Measurements from ENCODE around the gene SLC38A4.

SLC38A4 gene

DNA sequence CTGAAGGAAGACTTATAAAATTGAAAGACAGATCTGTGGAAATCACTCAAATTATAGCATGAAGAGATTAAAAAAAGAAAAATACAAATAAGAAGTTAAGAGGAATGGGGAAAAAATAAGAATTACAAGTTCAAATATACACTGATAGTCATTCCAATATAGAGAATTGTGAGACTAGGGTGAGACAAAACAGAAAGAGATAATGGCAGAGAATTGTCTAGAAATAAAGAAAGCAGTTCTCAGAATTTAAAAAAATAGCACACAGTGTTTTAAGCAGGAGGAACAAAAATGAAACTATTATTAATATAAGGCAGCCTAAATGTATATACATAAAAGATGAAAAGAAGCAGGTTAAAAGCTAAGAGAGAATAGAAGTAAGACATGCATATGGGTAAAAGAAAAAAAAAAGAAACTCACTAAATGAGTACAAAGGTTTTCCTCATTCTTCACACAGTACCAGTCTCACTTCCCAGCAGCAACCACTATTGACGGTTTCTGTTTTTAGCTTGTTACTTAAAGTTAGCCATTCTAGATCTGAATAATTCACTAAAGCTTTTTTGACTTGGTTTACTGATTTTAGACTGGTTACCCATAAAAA lies 31.1 kb downstream of the SLC38A4 start:
- Histone ChIP-seq H3K4me2 (ENCODE audit: low read depth, low read length, poor library complexity, severe bottlenecking) (no peak overlapping the region), H3K27me3 (ENCODE audit: insufficient read depth, low read length, poor library complexity, severe bottlenecking) (no peaks in the 10 kb centered on the region), H4K20me1 (ENCODE audit: insufficient read depth, low read length, poor library complexity, severe bottlenecking) (no peaks in the 10 kb centered on the region), H3K79me2 (ENCODE audit: insufficient read depth, low read length) (no peaks in the 10 kb centered on the region), H3K9me3 (ENCODE audit: insufficient read depth, low read depth, low read length) (no peaks in the 10 kb centered on the region), H3K9me2 (replicated peaks; ENCODE audit: low read depth, low read length) (no peaks in the 10 kb centered on the region), H3F3A (ENCODE audit: low read depth) (no peaks in the 10 kb centered on the region), H3K4me3 (ENCODE audit: low read length, poor library complexity, severe bottlenecking) (no peak overlapping the region), H3K9ac (ENCODE audit: low read depth, low read length, poor library complexity, severe bottlenecking) (no peak overlapping the region), H2AFZ (ENCODE audit: low read length) (no peak overlapping the region), H3K36me3 (ENCODE audit: insufficient read depth, low read length) (no peaks in the 10 kb centered on the region), H3K4me1 (ENCODE audit: insufficient read depth, low read length, poor library complexity, severe bottlenecking) (no peaks in the 10 kb centered on the region)
- no peak for TF ChIP-seq EZH2phosphoT487 (IDR thresholded peaks at IDR 0.05; ENCODE audit: borderline replicate concordance)
- no peak for TF ChIP-seq CTCF (conservative IDR thresholded peaks at IDR 0.05; ENCODE audit: low read length)

DNA sequence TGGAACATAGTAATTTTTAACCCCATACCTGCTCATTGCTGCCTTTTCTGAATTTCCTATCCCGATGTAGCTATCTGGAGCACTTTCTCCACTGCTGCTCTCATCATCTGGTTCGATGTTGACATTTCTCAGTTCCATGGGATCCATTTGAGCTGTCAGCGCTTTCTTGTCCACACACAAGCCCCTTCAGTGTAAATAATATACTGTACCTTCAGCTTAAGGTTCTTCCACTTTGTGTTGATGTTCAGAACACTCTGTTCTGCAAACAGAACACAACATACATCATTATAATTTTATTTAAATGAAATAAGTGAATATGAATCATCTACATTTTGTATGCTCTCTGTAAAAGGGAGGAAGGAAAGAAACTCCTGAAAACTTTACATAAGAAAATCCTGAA lies 32.9 kb downstream of the SLC38A4 start:
- H3K9me2 ChIP-seq (replicated peaks; ENCODE audit: low read depth, low read length): no peaks in the 10 kb centered on the region
- H3K4me2 ChIP-seq (ENCODE audit: low read depth, low read length, poor library complexity, severe bottlenecking): no peak overlapping the region
- no peak overlapping the region for H2AFZ ChIP-seq (ENCODE audit: low read length)

DNA sequence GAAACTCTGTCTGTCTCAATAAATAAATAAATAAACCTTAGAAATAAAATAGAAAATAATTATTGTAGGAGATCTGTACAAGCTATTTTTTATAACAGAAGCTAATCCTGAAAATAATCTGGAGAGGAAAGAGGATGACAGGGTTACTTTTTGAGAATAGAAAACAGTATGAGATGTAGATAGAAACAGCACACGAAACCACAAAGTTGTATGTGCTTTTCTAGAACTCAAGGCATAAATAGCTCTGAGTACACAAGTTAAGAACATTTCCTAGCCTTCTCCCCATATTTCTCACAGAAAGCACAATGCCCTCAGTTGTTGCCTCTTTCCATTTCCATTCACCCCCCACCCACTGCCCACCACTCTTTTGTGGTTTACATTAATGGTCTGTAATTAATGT lies 35.7 kb downstream of the SLC38A4 start:
- no peaks in the 10 kb centered on the region for H3K4me1 ChIP-seq (ENCODE audit: insufficient read depth, low read length, poor library complexity, severe bottlenecking)
- H3K27me3 ChIP-seq (ENCODE audit: insufficient read depth, low read length, poor library complexity, severe bottlenecking): no peaks in the 10 kb centered on the region
- no peak overlapping the region for H2AFZ ChIP-seq (ENCODE audit: low read length)
- no peak overlapping the region for H3K9ac ChIP-seq (ENCODE audit: low read depth, low read length, poor library complexity, severe bottlenecking)
- H3K9me2 ChIP-seq (replicated peaks; ENCODE audit: low read depth, low read length): no peaks in the 10 kb centered on the region
- H3K36me3 ChIP-seq (ENCODE audit: insufficient read depth, low read length): no peaks in the 10 kb centered on the region
- H3K79me2 ChIP-seq (ENCODE audit: insufficient read depth, low read length): no peaks in the 10 kb centered on the region
- no peak overlapping the region for H3K4me2 ChIP-seq (ENCODE audit: low read depth, low read length, poor library complexity, severe bottlenecking)
- no peaks in the 10 kb centered on the region for H3K9me3 ChIP-seq (ENCODE audit: insufficient read depth, low read depth, low read length)
- TF ChIP-seq CTCF (conservative IDR thresholded peaks at IDR 0.05; ENCODE audit: low read length) (no peak), EZH2phosphoT487 (IDR thresholded peaks at IDR 0.05; ENCODE audit: borderline replicate concordance) (no peak)
- no peak overlapping the region for H3K4me3 ChIP-seq (ENCODE audit: low read length, poor library complexity, severe bottlenecking)
- no peaks in the 10 kb centered on the region for H3F3A ChIP-seq (ENCODE audit: low read depth)
- H4K20me1 ChIP-seq (ENCODE audit: insufficient read depth, low read length, poor library complexity, severe bottlenecking): no peaks in the 10 kb centered on the region

More for the DNA sequence above, 32.9 kb downstream of the SLC38A4 start:
- Histone ChIP-seq H3K36me3 (ENCODE audit: insufficient read depth, low read length) (no peaks in the 10 kb centered on the region), H4K20me1 (ENCODE audit: insufficient read depth, low read length, poor library complexity, severe bottlenecking) (no peaks in the 10 kb centered on the region), H3K27me3 (ENCODE audit: insufficient read depth, low read length, poor library complexity, severe bottlenecking) (no peaks in the 10 kb centered on the region), H3F3A (ENCODE audit: low read depth) (no peaks in the 10 kb centered on the region), H3K4me3 (ENCODE audit: low read length, poor library complexity, severe bottlenecking) (no peak overlapping the region), H3K9ac (ENCODE audit: low read depth, low read length, poor library complexity, severe bottlenecking) (no peak overlapping the region), H3K4me1 (ENCODE audit: insufficient read depth, low read length, poor library complexity, severe bottlenecking) (no peaks in the 10 kb centered on the region), H3K9me3 (ENCODE audit: insufficient read depth, low read depth, low read length) (no peaks in the 10 kb centered on the region), H3K79me2 (ENCODE audit: insufficient read depth, low read length) (no peaks in the 10 kb centered on the region)
- TF ChIP-seq CTCF (conservative IDR thresholded peaks at IDR 0.05; ENCODE audit: low read length) (no peak), EZH2phosphoT487 (IDR thresholded peaks at IDR 0.05; ENCODE audit: borderline replicate concordance) (no peak)
